HG02870 (cell line): ENCODE measurements around the gene GRIP2.

Experiments
- ATAC-seq: cut with Tn5 transposase; IDR thresholded peaks from one replicate; pipeline ENCODE4 v1.9.1; 2021; ENCODE audit warnings: mild to moderate bottlenecking, moderate library complexity; ENCODE audit not compliant: unreplicated experiment

GRIP2 gene

DNA sequence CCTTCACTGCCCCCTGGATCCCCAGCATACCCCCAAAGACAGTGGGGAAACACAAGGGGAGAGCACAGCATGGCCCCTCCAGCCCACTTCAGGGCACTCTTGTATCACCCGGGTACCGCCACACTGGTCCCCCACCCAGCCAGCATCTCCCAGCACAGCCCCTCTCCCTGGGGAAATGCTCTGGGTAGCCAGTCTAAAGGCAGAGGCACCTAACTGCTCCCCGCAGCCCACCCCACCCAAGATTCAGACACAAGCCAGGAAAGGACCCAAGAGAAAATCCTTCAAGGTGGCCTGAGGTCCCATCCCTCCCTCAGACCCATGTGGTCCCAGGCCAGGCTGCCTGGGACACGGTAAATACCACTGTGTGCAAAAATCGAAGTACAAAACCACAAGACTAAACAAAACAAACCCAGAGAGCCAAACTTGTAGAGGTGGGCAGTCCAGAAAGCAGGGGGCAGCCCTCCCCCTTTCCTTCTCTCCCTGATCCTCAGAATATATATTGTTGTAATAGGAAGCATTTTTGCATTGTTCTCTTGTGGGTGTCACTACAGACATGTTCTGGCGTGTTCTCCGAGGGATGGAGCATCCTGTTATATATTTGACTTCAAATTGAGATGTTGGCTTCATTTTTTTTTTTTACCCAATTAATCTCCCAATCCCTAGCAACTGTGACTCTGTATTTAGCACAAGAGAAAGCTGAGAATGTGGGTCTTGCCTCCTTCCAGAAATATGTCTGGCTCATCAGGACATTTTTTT is 51.7 kb downstream of the GRIP2 start:
- no peak for ATAC-seq

DNA sequence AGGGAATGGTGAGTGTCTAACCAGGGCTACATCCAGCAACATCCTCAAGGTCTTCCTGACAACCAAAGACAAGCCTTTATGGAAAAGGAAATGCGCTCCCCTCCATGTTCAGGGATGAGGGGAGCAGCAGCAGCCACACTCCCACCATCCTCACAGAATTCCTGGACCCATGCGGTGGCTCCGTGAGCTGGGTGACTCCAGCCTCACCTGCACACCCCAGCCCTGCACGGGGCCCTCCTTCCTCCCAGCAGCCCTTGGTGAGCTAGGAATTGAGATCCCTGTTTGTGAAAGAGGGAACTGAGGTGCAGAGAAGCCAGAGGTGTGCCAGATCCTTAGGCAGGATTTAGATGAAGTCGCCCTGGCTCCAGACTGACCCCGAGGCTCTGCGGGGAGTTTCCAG is 52.3 kb downstream of the GRIP2 start:
- no peak for ATAC-seq

DNA sequence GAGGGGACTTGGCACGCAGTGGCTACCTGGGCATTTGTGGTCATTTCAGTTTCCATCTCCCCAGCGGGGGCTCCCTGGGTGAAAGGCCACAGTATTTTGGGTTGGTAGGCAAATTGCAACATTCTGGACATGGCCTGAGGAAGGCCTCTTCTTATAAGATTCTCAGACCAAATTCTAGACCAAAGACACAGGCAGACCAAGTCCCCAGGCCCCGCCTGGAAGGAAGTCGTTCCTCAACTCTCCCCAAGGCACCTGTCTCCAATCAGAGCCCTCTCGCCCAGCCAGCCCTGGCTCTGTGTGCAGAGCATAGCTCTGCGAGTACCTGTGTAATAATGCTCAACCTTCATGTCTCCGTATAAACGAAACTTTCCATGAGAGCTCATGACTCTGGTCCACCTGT is 53.1 kb downstream of the GRIP2 start:
- no peak for ATAC-seq

DNA sequence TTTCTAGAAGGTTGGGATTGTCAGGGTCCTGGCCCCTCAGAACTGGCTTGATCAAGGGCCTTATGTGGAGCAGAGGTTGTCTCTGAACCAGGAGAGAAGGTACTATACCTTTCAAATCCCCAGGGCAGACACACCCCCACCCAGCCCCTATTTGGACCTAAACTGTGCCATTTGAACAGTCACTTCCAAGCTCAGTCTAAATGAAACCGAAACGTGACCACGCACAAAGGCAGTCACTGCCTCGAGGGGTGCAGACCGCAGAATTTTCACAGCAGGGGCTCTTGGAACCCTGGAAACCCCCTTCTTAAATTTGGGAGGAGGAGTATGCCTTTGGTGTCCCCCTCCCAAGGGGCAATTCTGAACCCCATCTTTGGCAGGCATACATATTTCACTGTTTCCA is 53.7 kb downstream of the GRIP2 start:
- no peak for ATAC-seq

DNA sequence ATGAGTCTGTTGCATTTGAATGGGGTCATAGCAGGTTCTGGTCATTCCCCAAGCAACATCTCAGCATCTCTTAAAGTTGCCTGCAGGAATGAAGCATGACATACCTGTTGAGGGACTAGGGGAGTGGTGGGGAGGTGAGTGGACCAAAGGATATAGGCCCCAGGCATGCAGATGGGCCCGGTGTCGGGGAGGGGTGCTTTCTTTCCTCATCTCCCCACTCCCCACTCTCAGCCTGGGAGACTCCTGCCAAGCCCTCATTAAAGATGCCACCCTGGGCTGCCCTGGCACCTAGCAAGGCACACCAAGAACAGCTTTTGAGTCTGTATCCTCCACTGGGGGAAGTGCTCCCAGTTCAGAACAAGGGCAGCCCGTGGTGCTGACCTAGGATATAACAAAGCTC is 54.2 kb downstream of the GRIP2 start:
- ATAC-seq = no peak

DNA sequence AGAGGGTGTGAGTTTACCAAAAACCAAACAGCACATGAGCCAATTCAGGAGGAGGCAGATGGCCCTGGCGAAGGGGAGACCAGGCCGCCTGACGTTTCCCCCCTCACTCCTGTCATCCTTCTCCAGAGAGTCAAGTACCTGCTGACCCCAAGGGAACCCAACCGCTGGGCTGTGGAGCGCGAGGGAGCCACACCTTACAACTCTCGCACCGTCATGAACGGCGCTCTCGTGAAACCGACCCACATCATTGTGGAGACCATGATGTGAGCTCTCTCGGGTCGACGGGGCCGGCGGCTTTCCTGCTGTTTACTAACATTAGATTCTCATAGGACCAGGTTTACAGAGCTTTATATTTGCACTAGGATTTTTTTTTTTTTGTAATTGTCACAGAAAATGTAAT is 55.4 kb downstream of the GRIP2 start:
- no peak for ATAC-seq

DNA sequence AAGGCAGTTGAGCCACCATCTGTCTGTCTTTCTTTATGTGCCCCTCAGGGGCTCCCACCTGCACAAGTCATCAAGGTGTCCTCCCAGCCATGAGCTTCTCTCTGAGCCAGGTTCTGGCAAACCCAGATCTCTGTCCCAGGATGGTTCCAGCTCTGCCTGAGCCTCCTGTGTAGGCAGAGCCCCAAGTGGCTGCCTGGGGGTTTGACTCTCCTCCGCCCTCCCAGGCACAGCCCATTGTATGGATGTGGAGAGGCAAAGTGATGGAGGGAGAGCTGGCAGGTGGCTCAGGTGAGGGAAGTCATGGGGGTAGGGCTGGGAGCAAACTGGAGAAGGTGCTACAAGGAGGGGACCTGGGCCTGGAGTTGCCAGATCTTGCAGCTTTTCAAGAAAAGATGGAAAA is 56.9 kb downstream of the GRIP2 start:
- ATAC-seq = no peak

DNA sequence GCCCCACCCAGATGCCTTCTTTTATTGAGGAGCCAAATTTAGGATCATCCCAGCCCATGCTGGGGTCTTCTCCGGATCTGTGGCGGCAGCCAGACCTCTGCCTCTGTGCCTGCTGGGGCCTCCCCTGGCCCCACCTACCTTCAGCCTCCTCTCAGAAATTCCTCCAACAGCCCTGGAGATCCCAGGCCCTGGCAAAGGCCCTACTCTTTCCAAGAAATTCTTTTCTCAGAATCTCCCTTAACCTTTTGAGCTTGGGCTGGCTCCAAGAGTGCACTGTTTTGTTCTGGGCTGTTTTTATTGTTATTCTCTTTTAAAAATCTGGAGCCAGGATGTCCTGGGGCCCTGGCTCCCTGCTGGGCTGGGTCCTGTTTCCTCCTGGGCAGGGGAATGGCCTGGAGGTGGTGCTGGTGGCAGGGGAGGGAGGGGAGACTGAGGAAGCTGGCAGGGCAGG is 57.8 kb downstream of the GRIP2 start:
- no peak for ATAC-seq

DNA sequence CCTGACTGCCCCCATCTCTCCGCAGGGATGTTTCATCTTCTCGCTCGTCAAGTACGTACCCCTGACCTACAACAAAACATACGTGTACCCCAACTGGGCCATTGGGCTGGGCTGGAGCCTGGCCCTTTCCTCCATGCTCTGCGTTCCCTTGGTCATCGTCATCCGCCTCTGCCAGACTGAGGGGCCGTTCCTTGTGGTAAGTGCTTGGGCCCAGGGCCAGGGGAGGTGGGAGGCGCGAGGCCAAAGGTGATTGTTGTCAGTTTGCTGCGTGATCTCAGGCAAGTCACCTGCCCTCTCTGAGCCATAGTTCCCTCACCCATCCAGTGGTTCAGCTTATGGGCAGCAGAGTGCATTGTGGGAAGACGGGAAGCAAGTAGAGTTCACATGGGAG is 58.5 kb downstream of the GRIP2 start:
- no peak for ATAC-seq

DNA sequence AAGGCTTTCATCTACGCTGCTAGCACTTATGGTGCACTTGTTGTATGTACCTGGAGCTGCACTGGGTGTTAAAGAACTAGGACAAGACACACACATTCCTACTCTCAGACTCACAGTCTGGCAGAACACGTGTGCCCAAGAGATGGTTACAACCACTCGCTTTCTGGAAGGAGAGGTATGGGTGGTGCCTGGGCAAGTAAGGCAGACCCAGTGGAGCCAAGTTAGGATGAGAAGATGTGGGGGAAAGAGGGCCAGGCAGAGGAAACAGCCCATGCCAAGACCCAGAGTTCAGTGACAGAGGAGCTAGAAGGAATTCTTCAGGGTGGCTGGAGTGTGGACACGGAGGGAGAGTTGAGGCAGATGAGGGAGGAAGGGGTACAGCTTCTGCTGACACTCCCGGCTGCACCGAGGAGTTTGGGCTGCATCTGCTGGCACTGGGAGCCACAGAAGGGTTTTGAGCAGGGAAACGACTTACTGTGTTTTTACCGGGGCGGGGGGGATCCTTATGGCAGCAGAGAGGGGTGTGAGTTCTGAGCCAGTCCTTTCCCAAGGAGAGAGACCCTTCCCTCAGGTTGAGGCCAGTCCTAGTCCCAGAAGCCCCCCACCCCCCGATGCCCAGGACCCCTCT is 59.0 kb downstream of the GRIP2 start:
- ATAC-seq = no peak

DNA sequence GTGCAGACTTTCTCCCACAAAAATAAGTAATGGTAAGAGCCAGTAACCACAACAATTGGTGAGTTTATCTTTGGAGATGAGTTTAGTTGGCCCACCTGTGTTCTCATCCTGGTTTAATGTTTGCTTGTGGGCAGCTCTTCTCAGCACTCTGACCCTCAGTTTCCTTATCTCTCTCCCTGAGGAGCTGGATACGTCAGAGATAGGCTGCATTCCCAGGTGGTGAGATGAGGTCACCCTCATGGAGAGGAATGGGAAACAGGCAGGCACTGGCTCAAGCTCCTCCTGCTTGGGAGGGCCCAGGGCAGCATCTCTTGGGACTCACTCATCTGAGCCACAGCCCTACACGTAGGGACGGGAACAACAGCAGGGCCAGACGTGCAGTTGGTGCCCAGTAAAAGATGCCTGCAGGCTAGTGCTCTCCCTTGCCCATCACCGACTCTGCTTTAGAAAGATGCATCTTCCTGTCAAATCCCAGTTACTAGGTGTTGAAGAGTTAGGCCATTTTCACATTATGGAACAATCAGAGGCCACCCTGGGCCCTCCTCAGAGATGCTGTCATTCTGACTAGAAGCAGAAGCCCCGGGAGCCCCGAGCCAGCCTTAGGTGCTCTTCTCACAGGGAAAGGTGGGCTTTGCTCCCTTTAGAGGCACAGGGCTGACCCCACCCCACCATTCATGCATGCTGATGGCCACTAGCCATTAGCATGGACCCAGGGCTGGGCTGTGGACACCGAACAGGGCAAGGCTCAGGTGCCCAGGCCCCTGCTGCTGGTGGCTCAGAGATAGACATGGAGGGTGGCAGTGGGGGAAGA is 59.7 kb downstream of the GRIP2 start:
- ATAC-seq = no peak

DNA sequence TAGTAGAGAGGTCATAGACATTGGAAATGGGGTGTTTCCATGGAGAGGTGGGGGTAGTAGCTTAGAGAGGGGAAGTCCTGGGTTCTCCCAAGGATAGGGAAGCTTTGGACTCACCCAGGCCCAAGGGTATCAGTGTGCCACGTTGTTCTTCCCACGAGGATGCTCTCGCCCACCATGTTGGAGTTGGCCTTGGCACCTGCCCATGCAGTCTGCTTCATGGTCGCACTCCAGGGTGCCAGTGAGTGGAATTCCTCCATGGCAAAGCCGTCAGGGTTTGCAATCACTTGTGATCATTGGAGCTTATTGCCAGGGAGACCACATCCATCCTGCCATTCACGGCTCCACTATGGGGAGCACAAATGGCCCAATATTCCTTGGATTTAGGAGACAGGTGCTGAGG is 60.6 kb downstream of the GRIP2 start:
- no peak for ATAC-seq

DNA sequence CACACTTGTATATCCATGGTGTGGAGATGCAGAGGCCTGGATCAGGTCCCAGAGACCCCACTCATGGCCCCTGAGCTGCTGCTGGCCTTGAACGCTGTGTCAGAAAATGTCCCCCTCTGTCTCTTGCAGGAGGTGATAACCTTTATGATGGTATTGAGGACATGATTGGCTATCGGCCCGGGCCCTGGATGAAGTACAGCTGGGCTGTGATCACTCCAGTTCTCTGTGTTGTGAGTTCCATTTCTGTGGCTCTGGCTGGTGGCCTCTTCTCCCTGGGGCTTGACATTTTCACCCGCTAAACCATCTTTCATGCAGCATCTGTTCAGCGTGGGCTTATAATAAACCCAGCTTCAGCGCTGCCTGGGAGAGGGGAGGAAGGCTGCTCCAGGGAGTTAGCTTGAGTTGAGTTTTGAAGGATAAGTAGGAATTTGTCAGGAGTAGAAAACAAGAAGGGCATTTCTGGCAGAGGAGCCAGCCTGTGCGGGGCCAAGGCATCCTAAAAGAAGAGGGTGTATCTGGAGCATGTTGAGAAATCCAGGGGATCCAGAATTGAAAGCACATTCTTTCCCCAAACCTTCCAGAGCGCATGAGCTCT is 61.1 kb downstream of the GRIP2 start:
- no peak for ATAC-seq

DNA sequence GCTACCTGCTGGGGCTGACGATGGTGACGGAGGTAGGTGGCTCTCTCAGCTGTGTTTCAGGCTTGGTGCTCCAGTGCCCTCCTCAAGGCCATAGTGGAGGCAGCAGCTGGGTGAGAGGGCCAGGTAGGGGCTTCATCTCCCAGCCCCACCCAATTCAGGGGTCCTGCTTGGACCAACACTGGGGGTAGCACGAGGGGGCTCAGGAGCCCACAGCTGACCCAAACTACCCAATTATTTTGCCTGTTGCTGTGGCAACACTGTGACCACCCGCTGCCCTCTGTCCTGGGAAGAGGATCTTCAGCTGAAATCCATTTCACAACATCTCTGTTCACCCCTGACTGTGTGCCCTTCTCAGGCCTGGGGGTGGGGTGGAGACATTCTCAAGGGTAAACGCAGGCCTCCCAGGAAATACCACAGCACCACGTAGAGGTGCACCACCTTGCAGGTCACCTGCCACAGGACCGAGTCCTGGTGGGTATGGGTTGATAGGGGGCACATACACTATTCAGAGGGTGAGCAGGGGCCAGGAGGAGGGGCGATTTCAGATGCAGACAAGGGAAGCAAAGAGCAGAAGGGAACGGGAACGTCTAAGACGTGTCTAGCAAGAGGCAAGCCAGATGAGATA is 62.7 kb downstream of the GRIP2 start:
- ATAC-seq = no peak

DNA sequence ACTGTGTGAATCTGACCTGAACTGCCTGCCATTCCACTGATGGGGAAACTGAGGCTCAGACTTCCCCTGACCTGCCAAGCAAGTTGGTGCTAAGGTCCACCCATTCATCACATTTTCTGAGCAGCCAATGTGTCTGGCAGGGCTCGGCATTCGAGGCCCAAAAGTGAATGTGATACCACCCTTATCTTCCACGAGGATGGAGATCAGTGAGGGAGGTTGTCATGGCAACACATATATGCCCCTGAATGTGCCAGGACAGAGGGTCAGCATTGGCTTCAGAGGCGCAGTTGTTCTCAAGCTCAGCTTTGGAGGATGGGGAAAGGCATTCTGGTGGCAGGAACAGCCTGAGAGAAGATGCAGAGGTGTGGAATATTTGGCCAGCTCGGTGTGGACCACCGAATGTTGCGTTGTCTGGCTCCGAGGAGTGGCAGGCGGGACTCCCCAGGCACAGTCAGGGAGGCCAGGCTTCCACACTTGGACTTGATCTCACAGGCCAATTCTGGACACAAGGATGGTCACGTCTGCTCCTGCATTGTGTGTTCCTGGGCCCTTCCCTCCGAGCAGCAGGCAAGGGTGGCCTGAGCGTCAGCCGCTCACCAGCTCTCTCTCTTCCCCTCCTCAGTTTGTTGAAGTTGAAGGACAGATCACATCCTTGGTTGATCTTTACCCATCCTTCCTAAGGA is 63.4 kb downstream of the GRIP2 start:
- ATAC-seq = no peak

DNA sequence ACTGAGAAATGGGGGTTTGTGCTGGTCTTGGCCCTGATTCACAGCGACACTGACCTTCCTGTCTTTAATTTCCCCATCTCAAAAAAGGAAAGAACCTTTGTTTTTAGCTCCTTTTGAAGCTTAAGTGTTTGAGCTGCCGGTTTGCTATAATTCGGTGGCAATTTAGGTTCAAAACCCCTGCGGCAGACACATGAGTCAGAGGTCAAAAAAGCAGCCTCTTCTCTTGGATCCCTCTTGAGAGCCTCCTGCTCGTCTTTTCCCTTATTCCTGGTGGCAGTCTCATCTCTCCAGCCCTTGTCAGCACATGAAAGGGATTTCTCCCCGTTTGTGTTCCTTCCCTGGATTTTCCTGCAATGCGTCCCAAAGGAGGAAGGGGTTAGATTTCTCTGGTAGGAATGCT is 64.5 kb downstream of the GRIP2 start:
- no peak for ATAC-seq

DNA sequence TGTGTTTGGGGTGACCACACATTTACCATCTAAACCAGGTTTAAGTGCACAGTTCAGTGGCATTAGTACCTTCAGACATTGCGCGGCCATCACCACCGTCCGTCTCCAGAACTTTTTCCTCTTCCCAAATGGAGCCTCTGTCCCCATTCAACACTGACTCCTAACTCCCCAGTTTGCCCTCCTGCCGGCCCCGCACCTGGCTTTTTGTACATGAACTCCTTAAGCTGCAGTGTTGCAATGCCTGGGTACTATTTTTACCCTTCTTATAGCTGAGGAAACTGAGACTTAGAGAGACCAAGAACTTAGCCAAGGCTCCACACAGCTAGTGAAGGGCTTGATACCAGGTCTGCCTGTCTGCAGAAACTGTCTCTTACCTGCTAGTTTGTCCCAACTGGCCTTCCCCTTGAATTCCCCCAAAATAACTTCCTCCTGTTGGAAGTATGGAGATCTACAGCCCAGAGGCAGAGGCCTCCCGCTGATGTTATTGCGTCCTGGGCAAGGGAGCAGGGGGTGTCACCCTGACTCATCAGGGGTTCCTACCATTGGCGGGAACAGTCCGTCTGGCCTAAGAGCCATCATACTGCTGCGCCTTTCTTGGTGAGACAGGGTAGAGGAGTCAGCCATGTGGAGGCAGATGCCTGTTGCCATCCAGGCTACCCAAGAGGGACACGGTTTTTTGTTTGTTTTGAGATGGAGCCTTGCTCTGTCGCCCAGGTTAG is 65.6 kb downstream of the GRIP2 start:
- no peak for ATAC-seq

DNA sequence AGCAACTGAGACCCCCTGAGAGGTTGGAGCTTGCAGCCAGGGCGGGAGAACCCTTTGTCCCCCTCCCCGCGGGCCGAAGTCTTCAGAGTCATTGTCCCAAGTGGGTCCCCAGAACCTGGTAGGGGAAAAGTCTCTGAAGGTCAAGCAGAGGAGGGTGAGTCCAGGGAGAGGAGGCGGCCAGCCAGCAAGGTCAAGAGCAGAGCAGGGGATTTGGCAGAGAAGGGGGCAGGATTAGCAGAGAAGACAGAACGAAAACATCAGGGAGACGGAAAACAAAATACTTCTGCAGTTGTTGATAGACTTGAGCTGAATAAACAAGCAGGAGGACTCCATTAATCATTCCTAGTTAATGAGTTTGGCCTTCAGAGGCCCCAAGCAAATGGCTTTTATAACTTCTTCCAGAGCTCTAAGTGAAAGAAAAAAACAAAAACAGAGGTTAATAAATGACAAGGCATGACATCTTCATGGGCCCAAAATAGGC is 66.7 kb downstream of the GRIP2 start:
- no peak for ATAC-seq

DNA sequence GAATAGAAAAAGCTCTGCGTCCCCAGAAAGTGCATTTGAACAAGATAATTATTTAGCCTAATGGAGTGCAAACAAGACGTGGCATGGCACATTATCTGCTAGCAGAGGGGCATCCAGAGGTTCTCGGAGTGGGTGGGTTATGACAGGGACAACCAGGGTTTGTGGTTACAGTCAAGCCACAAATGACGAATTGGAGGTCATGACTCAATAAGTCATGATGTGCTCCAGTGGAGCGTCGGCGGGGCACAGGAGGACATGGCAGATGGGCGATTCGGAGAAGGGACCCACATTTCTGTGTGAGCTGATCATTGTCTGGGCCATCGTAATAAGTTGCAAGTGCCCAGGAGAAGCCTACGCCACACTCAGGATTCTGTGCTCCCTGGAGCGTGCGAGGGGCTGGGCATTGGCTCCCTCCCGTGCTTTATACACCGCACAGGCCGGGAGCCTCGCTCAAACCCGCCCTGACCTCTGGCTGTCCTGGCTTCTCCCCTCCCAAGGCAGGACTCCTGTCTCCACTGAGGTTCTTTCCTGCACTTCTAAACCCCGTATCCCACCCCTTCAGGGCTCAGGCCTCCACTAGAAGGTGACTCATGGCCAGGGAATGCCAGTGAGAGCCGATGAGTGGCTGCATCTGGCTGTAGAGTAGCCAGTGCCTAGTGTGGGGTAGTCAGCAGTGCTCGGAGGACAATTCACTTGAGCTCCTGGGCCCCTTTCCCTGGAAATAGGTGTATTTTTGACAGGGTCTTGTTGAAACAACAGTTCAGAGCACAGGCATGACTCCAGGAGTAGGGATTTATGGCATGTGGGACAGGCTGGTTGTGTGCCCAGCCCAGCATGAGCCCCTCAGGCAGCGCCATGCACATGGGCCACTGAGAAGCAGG is 67.4 kb downstream of the GRIP2 start:
- ATAC-seq = no peak
